Thyroid gland (tissue), 4 donors: ENCODE measurements around the gene GPRASP2.

Source experiments
- CTCF ChIP-seq, 6 experiments: fragments of 200-600 bp in 3 of 6; fragments of 450-650 bp in 3 of 6; sonication (generic) in 3 of 6; IDR thresholded peaks; one replicate each; pipeline ENCODE4 v1.5.1; 2016 to 2019; ENCODE audit warnings: antibody characterized with exemption in 6 of 6, mild to moderate bottlenecking in 2 of 6, inconsistent platforms in 1 of 6, moderate library complexity in 1 of 6
- POLR2A ChIP-seq, 2 donors: fragments of 450-650 bp; IDR thresholded peaks; one replicate each; pipeline ENCODE4 v1.6.1; 2017; ENCODE audit warnings: antibody characterized with exemption in 2 of 2, mild to moderate bottlenecking in 2 of 2, moderate library complexity in 1 of 2

- no peak for TF ChIP-seq CTCF (IDR thresholded peaks at IDR 0.05)
- no peak for TF ChIP-seq POLR2A (IDR thresholded peaks at IDR 0.05)
Measured at GRCh38 chrX:102727761-102728160, 15.5 kb downstream of the GPRASP2 start.
